Esophagus muscularis mucosa (tissue), 3 donors: Measurements from ENCODE around the gene ZNF223.

Source experiments
- EP300 ChIP-seq: sonication (generic); formaldehyde crosslinking; IDR thresholded peaks from one replicate; pipeline ENCODE4 v1.6.1; 2017; ENCODE audit warnings: antibody characterized with exemption
- POLR2AphosphoS5 ChIP-seq, 2 donors: sonication (generic); formaldehyde crosslinking; IDR thresholded peaks; one replicate each; pipeline ENCODE4 v1.6.1; 2017; ENCODE audit warnings: antibody characterized with exemption in 2 of 2

GRCh38 chr19:44109458-44109857 lies 57.6 kb downstream of the ZNF223 start:
- TF ChIP-seq POLR2AphosphoS5 (IDR thresholded peaks at IDR 0.05) = no peak
- TF ChIP-seq EP300 = no peak
